HuH-7 (cell line): Measurements from ENCODE around the gene CHRND.

Experiments used
- DNase-seq: peaks from one replicate; pipeline ENCODE4 v3.0.0; 2011; ENCODE audit warnings: low spot score

CHRND gene

GRCh38 chr2:232487385-232488096, 38.4 kb upstream of the CHRND start, which contains the start of gene ECEL1:
Gene ECEL1, minus strand, starts transcription at chr2:232487834. Its CDS starts 1,181 bp downstream, at chr2:232486653.
- no peak for DNase-seq

- peak; percentile 51 for DNase-seq
Observed at GRCh38 chr2:232488097-232488711, 37.8 kb upstream of the CHRND start.

GRCh38 chr2:232488721-232489300, 37.1 kb upstream of the CHRND start:
- DNase-seq = no peak

DNA sequence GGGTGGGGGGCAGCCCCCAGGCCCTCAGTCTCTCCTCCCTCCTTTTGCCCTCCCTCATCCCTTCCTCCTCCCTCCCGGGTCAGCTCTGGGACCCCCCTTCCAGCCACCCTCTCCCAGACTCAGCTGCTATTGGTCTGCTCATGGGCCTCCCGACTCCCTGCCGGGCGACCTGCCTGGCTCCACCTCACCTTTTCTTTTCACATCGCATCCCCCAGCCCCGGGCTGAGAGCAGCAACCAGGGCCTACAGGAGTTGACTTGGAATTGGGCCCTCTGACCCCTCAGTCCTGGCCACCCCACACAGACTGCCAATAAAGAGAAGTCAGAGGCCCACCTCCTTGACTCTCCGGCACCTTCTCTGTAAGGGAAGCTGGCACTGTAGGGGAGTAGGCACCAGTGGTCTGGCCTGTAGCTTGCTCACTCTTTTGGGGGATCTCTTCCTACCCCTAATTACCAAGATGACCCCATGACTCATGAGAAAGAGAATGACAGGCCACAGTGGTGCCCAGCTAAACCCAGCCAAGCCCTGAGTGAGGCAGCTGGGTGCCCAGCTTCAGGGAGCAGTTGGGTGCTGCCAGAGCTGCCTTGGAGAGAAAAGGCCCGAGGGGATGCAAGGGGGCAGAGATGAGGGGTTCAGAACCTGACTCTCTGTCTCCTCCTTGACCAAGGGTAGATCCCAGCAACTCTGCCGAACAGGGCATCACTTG, 36.3 kb upstream of the CHRND start:
- no peak for DNase-seq

DNA sequence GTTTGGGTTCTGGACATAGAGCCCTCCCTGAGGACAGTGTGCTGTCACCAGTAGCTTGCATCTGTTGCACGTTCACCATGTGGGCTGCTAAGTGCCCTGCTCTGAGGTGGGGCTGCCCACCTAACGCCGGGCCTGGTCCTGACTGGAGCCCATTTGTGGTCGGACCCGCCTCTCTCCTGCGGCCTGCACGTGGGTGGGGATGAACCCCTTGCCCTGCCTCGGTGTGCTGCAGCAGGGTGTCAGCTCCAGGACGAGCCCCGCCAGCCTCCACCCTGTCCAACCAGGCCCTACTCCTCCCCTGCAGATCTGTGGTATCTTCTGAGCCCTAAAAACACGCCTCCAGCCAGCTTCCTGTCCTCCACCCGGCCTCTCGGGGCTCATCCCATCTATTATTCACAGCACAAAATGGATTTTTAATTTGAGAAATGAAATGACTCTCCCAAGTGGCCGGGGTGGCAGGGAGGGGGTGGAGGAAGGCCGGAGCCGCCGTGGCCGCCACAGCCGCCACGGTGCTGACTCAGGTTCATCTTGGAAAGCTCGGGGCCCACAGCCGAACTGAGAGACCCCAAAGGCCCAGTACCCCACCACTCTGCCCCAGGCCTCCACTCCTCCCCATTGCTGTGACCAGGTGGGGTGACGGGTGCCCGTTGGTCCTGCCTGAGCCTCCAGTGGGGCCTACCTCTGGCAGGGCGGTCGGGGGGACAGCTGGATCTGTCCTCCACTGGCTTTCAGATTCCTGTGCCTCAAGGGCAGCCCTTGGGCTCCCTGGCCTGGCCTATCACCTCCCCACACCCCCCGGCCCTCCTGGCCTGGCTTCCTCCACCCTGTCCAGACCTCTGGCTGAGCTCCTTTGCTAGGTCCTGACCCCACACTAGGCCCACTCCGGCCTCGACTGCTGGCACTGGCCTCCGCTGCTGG, 35.5 kb upstream of the CHRND start:
- no peak for DNase-seq

- DNase-seq = no peak
Observed at GRCh38 chr2:232491139-232491780, 34.7 kb upstream of the CHRND start.

DNA sequence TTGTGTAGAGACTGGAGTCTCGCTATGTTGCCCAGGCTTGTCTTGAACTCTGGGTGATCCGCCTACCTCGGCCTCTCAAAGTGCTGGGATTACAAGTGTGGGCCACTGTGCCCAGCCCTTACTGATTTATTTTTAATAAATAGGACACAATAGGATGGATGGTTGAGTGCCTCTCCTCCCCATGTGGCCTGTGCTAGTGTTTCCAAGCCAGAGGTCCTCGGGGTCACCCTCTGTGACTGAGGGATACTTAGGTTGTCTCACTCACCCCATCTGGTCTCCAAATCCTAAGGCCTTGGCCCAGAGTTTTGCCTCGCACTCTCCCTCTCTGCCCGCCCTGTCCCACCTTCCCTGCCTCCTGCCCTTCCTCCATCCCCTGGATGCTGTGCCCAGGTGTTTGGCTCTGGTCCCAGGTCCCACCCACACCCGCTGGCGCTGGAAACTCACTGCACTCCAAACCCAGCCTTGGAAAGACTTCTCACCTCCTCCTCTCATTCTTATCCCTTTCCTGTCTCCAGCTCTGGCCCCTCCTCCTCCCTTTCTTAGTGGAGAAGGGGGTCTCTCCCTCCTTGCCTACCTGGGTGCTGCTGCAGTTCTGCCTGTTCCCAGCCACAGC, 33.6 kb upstream of the CHRND start:
- DNase-seq = no peak

- DNase-seq = no peak
Observed at GRCh38 chr2:232492963-232493700, 32.8 kb upstream of the CHRND start.

DNA sequence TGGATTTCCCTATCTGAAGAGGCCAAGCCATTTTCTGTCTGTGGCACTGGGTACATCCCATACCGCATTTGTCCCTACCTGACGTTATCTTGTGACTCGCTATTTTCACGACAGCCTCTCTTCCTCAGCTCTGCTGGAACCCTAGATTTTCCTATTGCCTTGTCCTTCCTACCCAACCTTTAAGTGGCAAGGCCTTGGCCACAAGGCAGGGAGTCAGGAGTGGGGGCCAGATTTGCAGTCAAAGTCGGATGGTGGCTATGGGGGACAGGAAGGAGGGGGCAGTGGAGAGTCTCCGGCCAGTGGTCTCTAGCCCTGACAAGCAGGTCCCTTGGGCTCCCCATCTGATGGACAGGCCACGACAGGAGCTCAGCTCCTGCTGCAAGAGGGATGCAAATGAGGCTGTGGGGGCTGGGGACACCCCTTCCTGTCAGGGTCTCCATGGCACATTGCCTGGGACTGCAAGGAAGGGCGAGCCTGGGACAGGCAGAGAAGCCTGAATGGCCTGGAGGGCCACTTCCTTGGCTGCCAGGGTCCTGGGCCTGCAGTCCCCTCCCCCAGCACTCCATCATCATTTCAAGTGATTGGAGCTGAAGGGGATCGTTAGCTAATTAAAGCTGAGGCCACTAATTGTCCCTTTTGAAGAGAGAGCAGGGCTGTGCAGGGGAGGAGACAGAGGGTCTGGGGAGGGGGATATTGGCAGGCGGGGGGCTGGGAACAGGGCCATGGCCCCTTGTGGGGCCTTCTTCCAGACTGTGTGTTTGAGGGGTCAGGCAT, 32.1 kb upstream of the CHRND start:
- DNase-seq = no peak

DNA sequence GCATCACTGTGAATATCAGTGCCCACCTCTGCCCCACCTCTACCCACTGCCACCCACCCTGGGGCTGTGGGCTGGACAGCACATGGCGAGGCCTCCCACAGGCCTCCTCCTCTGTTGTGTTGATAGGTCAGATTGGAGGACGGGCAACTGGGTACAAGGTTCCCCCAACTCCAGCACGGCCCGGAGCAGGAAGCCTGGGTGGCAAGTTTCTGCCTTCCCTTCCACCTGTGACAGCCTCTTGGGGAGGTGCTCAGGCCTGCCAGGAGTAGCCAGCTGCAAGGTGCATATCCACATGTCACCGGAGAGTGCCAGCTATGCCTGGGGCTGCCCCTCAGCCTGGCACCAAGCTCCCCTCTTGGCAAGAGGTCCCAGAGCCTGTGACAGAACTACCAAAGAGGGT, 31.4 kb upstream of the CHRND start:
- DNase-seq = no peak

DNA sequence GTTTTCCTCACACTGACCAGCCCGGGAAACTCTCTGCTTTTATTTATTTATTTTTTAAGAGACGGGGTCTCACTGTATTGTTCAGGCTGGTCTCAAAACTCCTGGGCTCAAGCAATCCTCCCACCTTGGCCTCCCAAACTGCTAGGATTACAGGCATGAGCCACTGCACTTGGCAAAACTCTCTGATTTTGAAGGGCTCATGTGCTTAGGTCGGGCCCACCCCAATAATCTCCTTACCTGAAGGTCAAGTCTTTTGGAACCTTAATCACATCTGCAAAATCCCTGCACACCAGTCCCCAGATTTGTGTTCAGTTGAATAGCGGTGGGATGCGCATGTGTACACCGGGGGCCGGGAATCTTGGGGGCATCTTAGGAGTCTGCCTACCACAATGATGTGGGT, 30.7 kb upstream of the CHRND start:
- no peak for DNase-seq

DNA sequence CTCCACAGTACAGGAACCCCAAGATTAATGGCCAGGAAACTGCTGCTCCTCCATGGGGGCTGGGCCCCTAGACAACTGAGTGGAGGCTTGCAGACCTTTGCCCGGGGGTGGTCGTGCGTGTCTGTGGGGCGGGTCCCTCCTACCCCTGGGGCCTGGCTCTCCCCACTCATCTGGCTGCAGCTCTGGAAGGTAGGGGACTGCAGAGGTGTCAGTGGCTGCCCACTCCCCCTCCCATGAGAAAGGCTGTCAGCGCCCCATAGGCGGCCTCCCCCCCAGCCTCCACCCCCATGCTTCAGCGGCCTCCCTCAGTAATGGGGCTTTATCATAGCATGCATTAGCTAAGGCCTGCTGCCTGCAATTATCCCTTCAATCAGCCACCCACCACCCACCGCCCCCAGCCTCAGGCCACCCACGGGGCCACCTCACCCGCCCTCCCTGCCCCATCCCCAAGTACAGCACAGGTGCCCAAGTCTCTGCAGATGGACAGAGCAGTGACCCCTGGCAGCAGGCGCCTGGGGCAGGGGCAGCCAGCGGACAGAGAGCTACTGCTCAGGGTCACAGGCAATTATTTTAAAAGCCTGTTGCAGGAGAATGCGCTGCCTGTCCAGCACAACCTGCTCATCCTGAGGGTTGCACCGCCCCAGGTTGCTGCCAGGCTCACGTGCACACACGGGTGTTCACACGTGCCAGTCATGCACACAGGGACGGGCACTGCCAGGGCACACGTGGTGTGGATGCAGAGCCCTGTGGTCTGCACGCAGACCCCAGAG, 29.3 kb upstream of the CHRND start:
- DNase-seq = no peak

GRCh38 chr2:232497348-232497747, 28.6 kb upstream of the CHRND start:
- no peak for DNase-seq

DNA sequence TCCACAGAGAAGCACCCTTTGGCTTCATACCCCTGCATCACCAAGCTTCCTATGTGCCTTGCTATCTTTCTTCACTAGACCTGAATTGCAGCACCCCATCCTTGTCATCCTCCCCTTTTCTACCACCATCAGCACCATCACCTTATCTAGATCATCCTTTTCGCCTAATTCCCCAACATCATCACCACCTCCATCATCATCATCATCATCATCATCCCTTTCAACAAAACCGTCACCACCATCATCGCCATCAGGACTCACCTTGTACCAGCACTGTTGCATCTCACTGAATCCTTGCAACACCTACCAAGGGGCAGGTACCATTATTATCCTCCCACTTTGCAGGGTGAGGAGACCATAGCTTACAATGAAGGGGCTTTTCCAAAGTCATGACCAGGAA, 27.5 kb upstream of the CHRND start:
- no peak for DNase-seq

DNA sequence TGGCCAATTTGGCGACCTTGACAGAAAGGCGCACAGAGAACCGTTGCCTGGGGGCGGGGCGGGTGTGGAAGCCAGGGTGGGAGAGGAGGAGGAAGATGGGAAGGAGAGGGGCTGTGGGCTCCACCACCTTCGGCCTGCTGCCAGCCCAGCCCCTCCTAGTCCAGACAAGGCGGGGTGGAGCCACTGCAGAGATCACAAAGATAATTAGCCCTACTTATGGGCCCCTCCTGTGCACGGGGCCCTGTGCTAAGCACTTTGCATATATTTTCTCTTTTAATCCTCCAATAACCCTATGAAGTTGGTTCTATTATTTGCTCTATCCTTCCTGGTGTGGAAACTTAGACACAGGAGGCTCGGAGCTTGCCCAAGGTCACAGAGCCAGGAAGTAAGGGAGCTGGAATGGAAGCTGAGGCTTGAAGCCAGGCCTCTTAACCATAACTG, 24.6 kb upstream of the CHRND start:
- DNase-seq = no peak

DNA sequence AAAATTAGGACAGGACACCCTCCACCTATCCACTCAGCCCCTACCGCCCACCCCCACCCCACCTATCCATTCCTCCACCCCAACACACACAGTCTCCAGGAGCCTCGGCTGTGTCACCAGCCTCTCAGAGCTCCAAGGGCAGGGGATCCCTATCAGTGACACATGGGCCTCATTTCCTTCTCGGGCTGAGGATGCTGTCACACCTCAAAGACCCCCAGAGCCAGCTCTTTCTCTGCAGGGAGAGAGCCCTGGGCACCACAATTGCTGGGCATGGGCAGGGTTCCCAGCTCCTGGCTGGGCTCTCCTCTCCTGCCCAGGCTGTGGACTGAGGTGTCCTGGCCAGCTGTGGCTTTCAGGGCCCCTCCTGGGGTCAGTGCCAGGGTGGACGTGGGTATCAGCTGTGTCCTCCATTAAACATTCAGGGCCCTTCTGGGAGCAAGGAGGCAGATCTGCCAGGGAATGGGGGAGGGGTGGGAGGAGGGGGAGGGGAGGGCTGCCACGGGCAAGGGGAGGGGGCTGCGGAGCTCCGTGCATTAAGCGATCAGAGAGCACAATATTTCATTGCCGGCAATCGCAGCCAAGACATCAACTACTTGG, 24.1 kb upstream of the CHRND start:
- DNase-seq = no peak

DNA sequence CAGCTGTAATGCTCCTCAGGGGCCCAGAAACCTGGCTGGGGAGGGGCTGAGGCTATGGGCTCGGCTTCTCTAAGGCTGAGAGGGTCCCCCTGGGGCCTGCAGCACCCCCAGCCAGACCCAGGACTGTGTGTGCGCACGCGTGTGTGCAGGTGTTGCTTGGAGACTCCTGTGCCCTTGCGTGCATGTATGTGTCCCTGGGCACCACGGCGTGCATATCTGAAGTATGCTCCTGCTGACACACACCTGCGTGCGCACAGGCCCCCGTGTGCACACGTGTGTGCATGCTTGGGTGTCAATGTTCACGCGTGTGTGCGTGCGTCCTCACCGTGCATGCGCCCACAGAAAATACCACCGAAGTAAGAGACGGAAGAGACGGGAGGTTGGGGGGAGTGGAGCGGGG, 23.4 kb upstream of the CHRND start:
- no peak for DNase-seq
